ENCODE data around the gene GTF2A2. TPM values are rescaled to one million over a fixed set of nuclear protein-coding genes. Genes with fewer than 3 reads are reported as not detected.

Gene GTF2A2
- total RNA-seq, 6 experiments from 2014 or later: 16.9 to 46.9 (median 36.6) TPM

DNA sequence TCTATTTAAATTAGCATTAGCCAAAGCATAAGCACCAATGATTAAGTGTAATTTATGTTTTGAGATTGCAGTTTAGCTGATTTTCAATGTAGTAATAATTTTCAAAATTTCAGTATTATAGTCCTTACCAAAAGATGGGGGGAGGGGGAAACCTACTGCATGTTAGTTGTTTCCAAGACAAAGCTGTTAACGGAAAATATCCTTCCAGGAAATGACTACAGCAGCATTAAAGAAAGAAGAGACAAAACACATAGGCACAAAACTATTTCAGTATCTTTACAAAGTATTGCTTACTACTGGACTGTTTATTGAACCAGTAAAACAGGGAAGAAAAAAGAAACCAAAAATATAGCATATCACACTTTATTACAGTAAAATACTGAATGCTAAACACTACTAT is 21.3 kb upstream of the GTF2A2 start:
- no peak for TF ChIP-seq POLR2A (IDR thresholded peaks at IDR 0.05)
- TF ChIP-seq, protein P1, sequence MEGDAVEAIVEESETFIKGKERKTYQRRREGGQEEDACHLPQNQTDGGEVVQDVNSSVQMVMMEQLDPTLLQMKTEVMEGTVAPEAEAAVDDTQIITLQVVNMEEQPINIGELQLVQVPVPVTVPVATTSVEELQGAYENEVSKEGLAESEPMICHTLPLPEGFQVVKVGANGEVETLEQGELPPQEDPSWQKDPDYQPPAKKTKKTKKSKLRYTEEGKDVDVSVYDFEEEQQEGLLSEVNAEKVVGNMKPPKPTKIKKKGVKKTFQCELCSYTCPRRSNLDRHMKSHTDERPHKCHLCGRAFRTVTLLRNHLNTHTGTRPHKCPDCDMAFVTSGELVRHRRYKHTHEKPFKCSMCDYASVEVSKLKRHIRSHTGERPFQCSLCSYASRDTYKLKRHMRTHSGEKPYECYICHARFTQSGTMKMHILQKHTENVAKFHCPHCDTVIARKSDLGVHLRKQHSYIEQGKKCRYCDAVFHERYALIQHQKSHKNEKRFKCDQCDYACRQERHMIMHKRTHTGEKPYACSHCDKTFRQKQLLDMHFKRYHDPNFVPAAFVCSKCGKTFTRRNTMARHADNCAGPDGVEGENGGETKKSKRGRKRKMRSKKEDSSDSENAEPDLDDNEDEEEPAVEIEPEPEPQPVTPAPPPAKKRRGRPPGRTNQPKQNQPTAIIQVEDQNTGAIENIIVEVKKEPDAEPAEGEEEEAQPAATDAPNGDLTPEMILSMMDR (IDR thresholded peaks at IDR 0.05): no peak
- 11% methylated on average over 1 of the region's 1 CpG for WGBS (ENCODE audit: insufficient coverage, low coverage, low lambda C conversion rate, missing lambda C conversion rate)
- Histone ChIP-seq H3K27me3 (no peaks in the 10 kb centered on the region), H3K4me1 (peaks cover 0 to 5% (median 0%) of the 10 kb centered on the region in 4 donors), H3K27ac (no peak overlapping the region), H3K36me3 (peaks cover 4 to 72% (median 36%) of the 10 kb centered on the region in 4 donors), H3K4me3 (no peak overlapping the region), H3K9me3 (no peaks in the 10 kb centered on the region)
- intact Hi-C loops (cut with DNase I): no loop called here
- no peak for ATAC-seq
- DNase-seq: no peak

DNA sequence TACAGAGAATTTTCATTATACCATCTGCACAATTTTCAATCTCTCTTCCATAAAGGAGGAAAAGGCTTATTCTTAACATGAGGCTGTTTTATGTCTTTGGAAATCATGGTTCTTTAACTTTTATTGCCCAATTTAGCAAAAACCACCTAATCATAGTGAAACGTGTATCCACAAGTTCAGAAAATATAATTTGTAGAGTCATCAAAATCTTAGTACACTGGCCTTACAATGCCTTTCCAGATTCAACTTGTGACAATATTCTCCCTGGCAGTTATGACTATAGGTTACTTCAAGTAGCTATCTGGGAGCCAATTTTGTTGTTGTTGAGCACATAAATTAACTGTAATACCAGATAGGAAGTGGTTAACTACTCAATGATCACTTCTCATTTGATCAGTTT is 20.9 kb upstream of the GTF2A2 start:
- H3K4me3 ChIP-seq: no peak overlapping the region
- WGBS (ENCODE audit: insufficient coverage, low coverage, low lambda C conversion rate, missing lambda C conversion rate): 38% methylated on average over 1 of the region's 1 CpG
- H3K4me1 ChIP-seq: peaks cover 0 to 4% (median 0%) of the 10 kb centered on the region in 4 donors
- no peak for ATAC-seq
- H3K27me3 ChIP-seq: no peaks in the 10 kb centered on the region
- H3K9me3 ChIP-seq: no peaks in the 10 kb centered on the region
- TF ChIP-seq, protein P1 (IDR thresholded peaks at IDR 0.05): no peak
- TF ChIP-seq POLR2A (IDR thresholded peaks at IDR 0.05): no peak
- intact Hi-C loops (cut with DNase I): no loop called here
- peaks cover 4 to 76% (median 39%) of the 10 kb centered on the region in 4 donors for H3K36me3 ChIP-seq
- no peak overlapping the region for H3K27ac ChIP-seq
- no peak for DNase-seq

DNA sequence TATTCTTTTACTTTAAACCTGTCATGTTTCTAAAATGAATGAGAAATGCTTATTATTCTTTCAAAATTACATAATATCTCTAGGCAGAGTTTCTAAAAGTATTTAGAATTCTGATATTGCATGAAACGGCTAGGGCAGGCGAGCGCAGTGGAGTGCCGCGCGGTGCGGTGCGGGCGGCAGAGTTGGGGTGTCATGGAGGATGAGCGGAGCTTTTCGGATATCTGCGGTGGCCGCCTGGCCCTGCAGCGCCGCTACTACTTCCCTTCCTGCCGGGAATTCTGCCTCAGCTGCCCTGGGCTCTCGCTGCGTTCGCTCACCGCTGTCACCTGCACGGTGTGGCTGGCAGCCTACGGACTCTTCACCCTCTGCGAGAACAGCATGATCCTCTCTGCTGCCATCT is 19.2 kb upstream of the GTF2A2 start:
- TF ChIP-seq POLR2A (IDR thresholded peaks at IDR 0.05): no peak
- TF ChIP-seq, protein P1 (IDR thresholded peaks at IDR 0.05): no peak
- peaks cover 0 to 4% (median 0%) of the 10 kb centered on the region in 4 donors for H3K4me1 ChIP-seq
- peaks cover 4 to 85% (median 47%) of the 10 kb centered on the region in 4 donors for H3K36me3 ChIP-seq
- H3K27me3 ChIP-seq: no peaks in the 10 kb centered on the region
- 96% methylated on average over 14 of the region's 23 CpGs for WGBS (ENCODE audit: insufficient coverage, low coverage, low lambda C conversion rate, missing lambda C conversion rate)
- no peaks in the 10 kb centered on the region for H3K9me3 ChIP-seq
- H3K4me3 ChIP-seq: no peak overlapping the region
- DNase-seq: no peak
- H3K27ac ChIP-seq: no peak overlapping the region
- intact Hi-C loops (cut with DNase I): no loop called here
- peak in 2 of 4 donors; percentile 19 to 26 for ATAC-seq

DNA sequence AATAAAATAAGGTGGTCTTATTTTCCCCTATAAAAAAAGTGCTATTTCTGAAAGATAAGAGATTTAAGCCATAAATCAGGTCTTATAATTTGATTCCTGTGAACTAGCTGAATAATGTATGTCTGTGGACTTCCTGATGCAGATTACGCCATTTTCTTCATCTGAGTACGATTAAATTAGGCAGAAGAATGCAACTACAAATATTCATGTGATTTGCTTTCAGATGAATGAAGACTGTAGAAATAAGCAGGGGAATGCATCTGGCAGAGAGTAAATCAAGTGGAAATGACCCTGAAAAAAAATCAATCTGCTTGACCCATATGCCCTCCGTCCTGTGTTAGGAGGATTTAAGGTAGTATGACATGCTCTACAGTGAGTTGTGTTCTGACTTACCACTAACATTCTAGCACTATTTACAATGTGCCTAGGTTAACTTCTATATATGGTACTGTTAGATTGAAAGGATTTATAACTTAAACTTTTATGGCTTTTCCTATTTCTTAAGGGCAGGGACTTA is 17.1 kb upstream of the GTF2A2 start:
- no peak overlapping the region for H3K4me3 ChIP-seq
- peaks cover 0 to 4% (median 0%) of the 10 kb centered on the region in 4 donors for H3K4me1 ChIP-seq
- no peaks in the 10 kb centered on the region for H3K27me3 ChIP-seq
- 49% methylated on average over 3 of the region's 3 CpGs for WGBS (ENCODE audit: insufficient coverage, low coverage, low lambda C conversion rate, missing lambda C conversion rate)
- H3K9me3 ChIP-seq: no peaks in the 10 kb centered on the region
- intact Hi-C loops (cut with DNase I): no loop called here
- DNase-seq (no peak), ATAC-seq (peak in 3 of 4 donors; percentile 46 to 83 (median 58))
- peaks cover 4 to 85% (median 48%) of the 10 kb centered on the region in 4 donors for H3K36me3 ChIP-seq
- peak overlapping the region in 1 of 3 donors; percentile 0 for H3K27ac ChIP-seq
- TF ChIP-seq, protein P1 (IDR thresholded peaks at IDR 0.05): no peak
- TF ChIP-seq POLR2A (IDR thresholded peaks at IDR 0.05): no peak

All from right lobe of liver (tissue), 6 donors.